ENCODE results near the gene PARD6A.

PARD6A gene

GRCh38 chr16:67641779-67642708 lies 18.7 kb upstream of the PARD6A start:
- peak; percentile 26 for DNase-seq (ENCODE audit: low read depth)
- no peak for TF ChIP-seq CTCF (conservative IDR thresholded peaks at IDR 0.05; ENCODE audit: control insufficient read depth, insufficient read depth, low read depth, low read length)
- H3K4me3 ChIP-seq (ENCODE audit: control insufficient read depth, low read depth, low read length): no peak overlapping the region

GRCh38 chr16:67644038-67644437 lies 16.7 kb upstream of the PARD6A start:
- H3K4me3 ChIP-seq (ENCODE audit: control insufficient read depth, low read depth, low read length): no peak overlapping the region
- no peak for TF ChIP-seq CTCF (conservative IDR thresholded peaks at IDR 0.05; ENCODE audit: control insufficient read depth, insufficient read depth, low read depth, low read length)
- DNase-seq (ENCODE audit: low read depth): no peak

- no peak for DNase-seq (ENCODE audit: low read depth)
- TF ChIP-seq CTCF (conservative IDR thresholded peaks at IDR 0.05; ENCODE audit: control insufficient read depth, insufficient read depth, low read depth, low read length): no peak
- no peak overlapping the region for H3K4me3 ChIP-seq (ENCODE audit: control insufficient read depth, low read depth, low read length)
Observed at GRCh38 chr16:67645397-67646121, 15.2 kb upstream of the PARD6A start.

GRCh38 chr16:67647111-67647651 lies 13.6 kb upstream of the PARD6A start:
- no peak overlapping the region for H3K4me3 ChIP-seq (ENCODE audit: control insufficient read depth, low read depth, low read length)
- no peak for TF ChIP-seq CTCF (conservative IDR thresholded peaks at IDR 0.05; ENCODE audit: control insufficient read depth, insufficient read depth, low read depth, low read length)
- no peak for DNase-seq (ENCODE audit: low read depth)

GRCh38 chr16:67647681-67648080 lies 13.1 kb upstream of the PARD6A start:
- DNase-seq (ENCODE audit: low read depth): no peak
- TF ChIP-seq CTCF (conservative IDR thresholded peaks at IDR 0.05; ENCODE audit: control insufficient read depth, insufficient read depth, low read depth, low read length): no peak
- no peak overlapping the region for H3K4me3 ChIP-seq (ENCODE audit: control insufficient read depth, low read depth, low read length)

GRCh38 chr16:67648088-67648763 lies 12.5 kb upstream of the PARD6A start:
- DNase-seq (ENCODE audit: low read depth): no peak
- H3K4me3 ChIP-seq (ENCODE audit: control insufficient read depth, low read depth, low read length): no peak overlapping the region
- no peak for TF ChIP-seq CTCF (conservative IDR thresholded peaks at IDR 0.05; ENCODE audit: control insufficient read depth, insufficient read depth, low read depth, low read length)

Data from fibroblast of mammary gland (primary cell).